A673 (cell line): ENCODE measurements around the gene LGALS12. TPM values are rescaled to one million over a fixed set of nuclear protein-coding genes. Genes with fewer than 3 reads are reported as not detected.
A peak's percentile ranks its signal among the peaks of the same experiment; 100 is the strongest.

Experiments used
- BruUV-seq: library from RNA; stranded (reverse); fragments of 400-500 nt; replicated peaks from 2 replicates; lab custom pipeline; 2021; lab: Mats Ljungman, UMichigan
- CTCF ChIA-PET: fragments of 300-600 bp; sonication (Branson Sonifier 250); formaldehyde crosslinking; loops from one replicate; lab custom pipeline; 2022; ENCODE audit warnings: antibody characterized with exemption; lab: Charles Lee
- POLR2A ChIA-PET: fragments of 300-600 bp; sonication (Branson Sonifier 250); formaldehyde crosslinking; loops from one replicate; lab custom pipeline; 2022; ENCODE audit warnings: antibody characterized with exemption; ENCODE audit not compliant: low non-redundant PET; lab: Charles Lee
- DNase-seq: peaks from one replicate; pipeline ENCODE4 v3.0.0-alpha.2; 2015; ENCODE audit warnings: low spot score
- H3K27ac ChIP-seq: fragments of 200-600 bp; sonication (generic); 2 replicates; pipeline ENCODE4 v1.5.1; 2016; ENCODE audit warnings: mixed run types, low read depth, mild to moderate bottlenecking, mixed read lengths, antibody characterized with exemption, low read length; ENCODE audit not compliant: poor library complexity, severe bottlenecking
- H3K27me3 ChIP-seq: fragments of 200-600 bp; sonication (generic); replicated peaks from 2 replicates; pipeline ENCODE4 v1.6.1; 2017; ENCODE audit warnings: mixed run types, low read depth, mild to moderate bottlenecking, mixed read lengths, antibody characterized with exemption, low read length; ENCODE audit not compliant: insufficient read depth, poor library complexity
- H3K36me3 ChIP-seq: fragments of 200-600 bp; sonication (generic); 2 replicates; pipeline ENCODE4 v1.6.1; 2016; ENCODE audit warnings: mixed run types, mild to moderate bottlenecking, mixed read lengths, antibody characterized with exemption, low read length; ENCODE audit not compliant: insufficient read depth, poor library complexity, severe bottlenecking
- H3K4me1 ChIP-seq: fragments of 200-600 bp; sonication (generic); 2 replicates; pipeline ENCODE4 v1.6.1; 2017; ENCODE audit warnings: mixed run types, mild to moderate bottlenecking, mixed read lengths, antibody characterized with exemption, low read length; ENCODE audit not compliant: insufficient read depth, poor library complexity, severe bottlenecking
- H3K4me3 ChIP-seq: fragments of 200-600 bp; sonication (generic); 2 replicates; pipeline ENCODE4 v1.5.1; 2016; ENCODE audit warnings: low read depth, mixed run types, mild to moderate bottlenecking, mixed read lengths, low read length; ENCODE audit not compliant: poor library complexity, severe bottlenecking
- H3K9me3 ChIP-seq: fragments of 200-600 bp; sonication (generic); 2 replicates; pipeline ENCODE4 v1.6.1; 2016; ENCODE audit warnings: mixed run types, low read depth, mild to moderate bottlenecking, mixed read lengths, antibody characterized with exemption, low read length; ENCODE audit not compliant: poor library complexity, severe bottlenecking
- CTCF ChIP-seq: fragments of 300-800, 200-600 bp; sonication (generic); conservative IDR thresholded peaks from 2 replicates; pipeline ENCODE4 v1.5.1; 2017; ENCODE audit warnings: low read depth, mild to moderate bottlenecking, antibody characterized with exemption, low read length, moderate library complexity, mixed read lengths
- EZH2 ChIP-seq: fragments of 200-600 bp; sonication (generic); IDR thresholded peaks from 2 replicates; pipeline ENCODE4 v1.6.1; 2017; ENCODE audit warnings: borderline replicate concordance, low read depth, mild to moderate bottlenecking, mixed read lengths, antibody characterized with exemption, low read length; ENCODE audit not compliant: poor library complexity, severe bottlenecking
- intact Hi-C: fragments of 100-400 bp; cut with micrococcal nuclease; formaldehyde crosslinking; loops from one replicate; pipeline ENCODE4 v1.10.0; 2022; ENCODE audit not compliant: unreplicated experiment
- total RNA-seq: library from RNA; stranded (reverse); gene quantifications from 2 replicates; pipeline ENCODE4 v1.2.3, GENCODE V29; 2021

LGALS12 gene
- total RNA-seq, 1 experiment from 2014 or later = not detected

GRCh38 chr11:63534895-63535461 is 29.1 kb downstream of the LGALS12 start:
- ChIA-PET POLR2A (no interaction called here), CTCF (no interaction called here)
- Histone ChIP-seq H3K4me1 (peaks cover 7% of the 10 kb centered on the region), H3K4me3 (no peak overlapping the region), H3K36me3 (no peaks in the 10 kb centered on the region), H3K27ac (no peak overlapping the region), H3K27me3 (no peaks in the 10 kb centered on the region), H3K9me3 (no peaks in the 10 kb centered on the region)
- TF ChIP-seq CTCF (no peak), EZH2 (no peak)
- BruUV-seq = no TSS peak
- intact Hi-C loops = no loop called here
- DNase-seq = no peak

GRCh38 chr11:63535734-63536133 is 29.9 kb downstream of the LGALS12 start:
- ChIA-PET POLR2A (interaction anchor here (0.5 kb wide), 1 partner anchor 648 kb away, joined by 9 read pairs; no protein-coding TSS in a partner anchor), CTCF (no interaction called here)
- Histone ChIP-seq H3K4me3 (no peak overlapping the region), H3K36me3 (no peaks in the 10 kb centered on the region), H3K9me3 (no peaks in the 10 kb centered on the region), H3K4me1 (peaks cover 7% of the 10 kb centered on the region), H3K27ac (no peak overlapping the region), H3K27me3 (no peaks in the 10 kb centered on the region)
- no TSS peak for BruUV-seq
- DNase-seq = no peak
- TF ChIP-seq EZH2 = no peak
- TF ChIP-seq CTCF = no peak
- intact Hi-C loops = no loop called here

- Histone ChIP-seq H3K27me3 (no peaks in the 10 kb centered on the region), H3K4me1 (peaks cover 7% of the 10 kb centered on the region), H3K9me3 (no peaks in the 10 kb centered on the region), H3K27ac (no peak within 1 kb of the TSS), H3K4me3 (peak within 1 kb of the TSS; percentile 37), H3K36me3 (no peaks in the 10 kb centered on the region)
- no TSS peak for BruUV-seq
- POLR2A ChIA-PET = no interaction called here
- intact Hi-C loops = no loop called here
- CTCF ChIA-PET = interaction anchor here (0.5 kb wide), 1 partner anchor 768 kb away, joined by 4 read pairs; no protein-coding TSS in a partner anchor
- no peak for TF ChIP-seq CTCF
- TF ChIP-seq EZH2 = no peak
- peak; percentile 18 for DNase-seq
Observed at GRCh38 chr11:63536669-63537292, 30.9 kb downstream of the LGALS12 start, which contains the start of gene PLAAT4. Gene PLAAT4, plus strand, starts transcription at chr11:63536808. Its CDS starts 61 bp downstream, at chr11:63536869.
